Memory B cell (primary cell): ENCODE results near the gene HSPA9.

Experiments
- ATAC-seq: fragments of 150-1000 bp; cut with Tn5 transposase; 2 replicates; pipeline ENCODE4 v1.10.0; 2021; ENCODE audit warnings: low read depth, mild to moderate bottlenecking, moderate library complexity
- DNase-seq, 2 donors: peaks; one replicate each; pipeline ENCODE4 v3.0.0; 2022; ENCODE audit warnings: low spot score in 2 of 2
- H3K27ac Mint-ChIP-seq: one replicate; pipeline ENCODE4 v1.8.0; 2022; ENCODE audit warnings: mild to moderate bottlenecking, moderate library complexity, mixed read lengths
- H3K27me3 Mint-ChIP-seq: one replicate; pipeline ENCODE4 v1.8.0; 2022; ENCODE audit warnings: mixed read lengths
- H3K36me3 Mint-ChIP-seq: one replicate; pipeline ENCODE4 v1.8.0; 2022; ENCODE audit warnings: mild to moderate bottlenecking, mixed read lengths
- H3K4me1 Mint-ChIP-seq: one replicate; pipeline ENCODE4 v1.8.0; 2022; ENCODE audit warnings: mixed read lengths
- H3K4me3 Mint-ChIP-seq: one replicate; pipeline ENCODE4 v1.8.0; 2022; ENCODE audit warnings: mild to moderate bottlenecking, moderate library complexity, mixed read lengths
- H3K9me3 Mint-ChIP-seq: one replicate; pipeline ENCODE4 v1.8.0; 2022; ENCODE audit warnings: mixed read lengths

HSPA9 gene

DNA sequence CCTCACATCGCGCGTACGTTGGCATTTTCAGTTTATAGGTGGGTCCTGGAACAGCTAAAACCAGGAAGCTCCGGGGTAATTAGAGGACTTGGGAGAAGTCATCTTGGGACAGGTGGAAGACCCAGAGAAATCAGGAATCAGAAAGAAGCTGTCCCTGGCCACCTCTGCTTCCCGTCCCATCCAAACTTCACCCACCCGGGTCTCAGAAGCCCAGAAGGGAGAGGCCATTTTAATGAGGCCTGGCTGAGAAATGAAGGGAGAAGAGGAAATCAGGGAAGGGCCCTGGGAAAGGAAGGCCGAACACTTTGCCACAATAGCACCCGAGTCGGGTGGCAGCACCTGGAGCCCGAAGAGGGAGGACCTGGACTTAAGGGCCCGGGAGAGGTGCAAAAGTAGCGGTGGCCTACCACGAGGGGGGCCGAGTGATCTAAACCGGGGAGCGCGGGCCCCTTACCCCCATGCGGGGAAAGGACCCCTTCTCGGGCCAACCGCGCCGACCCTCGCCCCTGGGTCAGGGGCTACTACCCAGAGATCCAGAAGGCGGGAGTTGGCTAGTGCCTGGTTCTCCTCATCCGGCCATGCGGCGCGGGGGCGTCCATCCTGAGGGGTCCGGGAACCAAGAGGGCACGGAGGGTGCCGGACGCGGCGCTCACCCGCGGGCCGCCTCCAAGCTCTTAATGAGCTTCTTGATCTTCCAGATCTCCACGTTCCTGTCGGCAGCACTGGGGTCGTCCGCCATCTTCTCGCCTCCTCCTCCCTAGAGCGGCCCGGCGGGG lies 32.8 kb downstream of the HSPA9 start:
- no peak for DNase-seq
- peaks cover 2% of the 10 kb centered on the region for H3K36me3 Mint-ChIP-seq
- H3K27ac Mint-ChIP-seq, result peak overlapping the region; percentile 99
- H3K4me1 Mint-ChIP-seq, result peaks cover 43% of the 10 kb centered on the region
- H3K9me3 Mint-ChIP-seq, result no peaks in the 10 kb centered on the region
- peak overlapping the region; percentile 96 for H3K4me3 Mint-ChIP-seq
- no peak for ATAC-seq
- no peaks in the 10 kb centered on the region for H3K27me3 Mint-ChIP-seq

DNA sequence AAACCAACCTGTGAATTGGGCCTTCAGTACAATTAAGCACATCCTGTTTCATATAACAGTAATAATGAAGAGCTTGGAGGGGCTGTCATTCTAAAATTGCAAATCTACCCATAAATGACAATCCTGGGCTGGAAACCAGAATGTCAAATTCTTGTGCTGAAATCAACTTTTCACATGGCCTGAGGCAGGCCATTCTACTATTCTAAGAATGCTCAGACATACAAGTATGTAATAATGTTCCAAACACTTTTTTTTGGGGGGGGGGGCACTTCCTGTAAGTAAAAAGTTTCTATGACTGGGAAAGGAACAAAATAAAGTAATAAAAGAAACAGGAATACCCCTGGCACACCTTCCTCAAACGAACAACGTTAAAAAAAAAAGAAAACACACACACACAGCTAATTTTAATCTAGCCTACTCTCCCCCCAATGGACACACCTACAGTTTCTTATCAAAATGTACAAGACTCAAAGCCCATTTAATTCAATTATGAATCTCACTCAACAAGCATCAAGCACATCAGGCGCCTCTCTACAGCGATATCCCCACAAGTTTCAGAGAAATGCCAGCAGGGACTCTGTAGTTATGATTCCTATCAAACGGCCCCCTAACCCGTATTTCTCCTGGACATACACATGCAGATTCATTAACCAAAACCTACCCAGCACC lies 33.6 kb downstream of the HSPA9 start:
- Mint-ChIP-seq H3K9me3 (no peaks in the 10 kb centered on the region), H3K27me3 (no peaks in the 10 kb centered on the region), H3K4me3 (peak overlapping the region; percentile 96), H3K27ac (peak overlapping the region; percentile 99), H3K36me3 (peaks cover 2% of the 10 kb centered on the region), H3K4me1 (peaks cover 49% of the 10 kb centered on the region)
- DNase-seq (no peak), ATAC-seq (no peak)

DNA sequence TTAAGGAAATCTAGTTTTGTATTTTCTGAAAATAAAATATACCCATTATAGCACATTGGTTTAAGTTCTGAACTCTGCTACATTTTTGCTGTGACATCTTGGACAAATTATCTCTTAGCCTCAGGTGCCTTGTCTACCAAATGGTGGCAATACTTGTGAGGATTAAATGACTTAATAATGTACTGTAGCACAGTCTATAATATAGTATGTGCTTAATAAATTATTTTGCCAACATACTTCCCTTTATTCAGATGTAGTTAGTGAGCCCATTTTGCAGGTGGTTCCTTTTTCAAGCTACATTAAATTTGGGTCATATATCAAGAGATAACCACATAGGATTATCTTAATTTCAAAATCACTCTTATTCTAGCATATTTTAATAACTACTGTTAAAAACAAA lies 35.4 kb downstream of the HSPA9 start:
- ATAC-seq (no peak), DNase-seq (no peak)
- H3K4me1 Mint-ChIP-seq, result peaks cover 47% of the 10 kb centered on the region
- no peaks in the 10 kb centered on the region for H3K9me3 Mint-ChIP-seq
- no peaks in the 10 kb centered on the region for H3K27me3 Mint-ChIP-seq
- peak overlapping the region; percentile 28 for H3K27ac Mint-ChIP-seq
- H3K4me3 Mint-ChIP-seq, result no peak overlapping the region
- peaks cover 5% of the 10 kb centered on the region for H3K36me3 Mint-ChIP-seq

DNA sequence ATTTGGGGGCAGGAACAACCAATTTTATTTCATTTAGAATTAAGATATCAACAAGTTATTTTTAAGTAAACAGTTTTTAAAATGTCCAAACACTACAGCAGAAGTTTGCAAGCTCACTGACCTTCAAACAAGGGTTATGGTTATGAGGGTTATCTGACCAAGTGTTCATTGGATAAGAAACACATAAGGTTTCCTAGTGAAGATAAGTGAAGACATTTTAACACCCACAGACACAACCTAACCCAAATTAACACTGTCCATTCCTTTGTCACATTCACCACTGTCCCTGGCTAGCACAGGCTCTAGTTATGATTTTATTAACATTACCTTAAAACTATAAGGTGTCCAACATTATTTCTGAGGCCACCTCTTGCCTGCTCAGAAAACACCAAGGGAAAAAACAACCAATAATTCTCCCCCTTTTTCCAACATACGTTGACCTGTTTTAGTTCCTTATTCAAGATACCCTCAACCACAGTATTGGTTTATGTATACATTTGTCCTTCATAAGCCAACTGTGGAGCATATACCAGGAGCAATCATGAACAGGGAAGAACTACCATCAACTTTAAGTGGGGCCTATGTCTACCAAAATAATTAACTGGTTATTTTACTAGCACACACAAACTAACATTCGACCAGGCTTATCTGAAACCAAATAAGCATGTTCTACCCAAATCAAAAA lies 36.1 kb downstream of the HSPA9 start:
- peaks cover 6% of the 10 kb centered on the region for H3K36me3 Mint-ChIP-seq
- H3K4me3 Mint-ChIP-seq, result no peak overlapping the region
- DNase-seq, result no peak
- ATAC-seq, result no peak
- peak overlapping the region; percentile 28 for H3K27ac Mint-ChIP-seq
- peaks cover 40% of the 10 kb centered on the region for H3K4me1 Mint-ChIP-seq
- H3K9me3 Mint-ChIP-seq, result no peaks in the 10 kb centered on the region
- no peaks in the 10 kb centered on the region for H3K27me3 Mint-ChIP-seq

DNA sequence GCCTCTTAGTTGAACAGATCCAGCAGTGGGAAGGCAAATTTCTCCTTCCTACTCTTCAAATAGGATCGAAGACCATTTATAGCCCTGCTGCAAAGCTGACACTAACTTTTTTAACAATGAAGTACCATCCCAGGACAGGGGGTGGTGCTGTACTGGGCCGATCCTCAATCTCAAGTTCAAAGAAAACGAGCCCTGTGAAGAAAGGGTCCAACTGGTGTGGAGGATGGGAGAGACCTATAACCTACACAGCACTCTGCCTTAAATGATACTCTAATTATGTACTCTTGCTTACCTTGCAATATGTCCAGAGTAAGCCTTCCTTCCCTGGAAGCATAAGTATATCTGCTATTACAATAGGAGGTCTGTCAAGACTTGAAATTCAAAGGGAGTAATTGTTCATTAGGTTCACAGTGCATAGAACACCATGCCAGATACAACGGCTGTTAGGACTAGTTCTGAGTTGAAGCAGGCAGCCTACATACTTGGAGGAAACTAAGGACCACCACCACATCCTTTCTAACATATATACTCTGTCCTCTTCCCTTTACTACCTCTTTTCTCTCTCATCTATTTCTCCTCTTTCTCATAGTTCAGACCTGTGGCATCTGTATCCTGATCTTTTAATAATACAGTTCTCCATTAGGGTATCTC lies 38.4 kb downstream of the HSPA9 start:
- peak overlapping the region; percentile 33 for H3K27ac Mint-ChIP-seq
- ATAC-seq (peak; percentile 63), DNase-seq (no peak)
- no peaks in the 10 kb centered on the region for H3K27me3 Mint-ChIP-seq
- H3K4me1 Mint-ChIP-seq, result peaks cover 34% of the 10 kb centered on the region
- H3K4me3 Mint-ChIP-seq, result no peak overlapping the region
- H3K9me3 Mint-ChIP-seq, result no peaks in the 10 kb centered on the region
- H3K36me3 Mint-ChIP-seq, result peaks cover 12% of the 10 kb centered on the region

DNA sequence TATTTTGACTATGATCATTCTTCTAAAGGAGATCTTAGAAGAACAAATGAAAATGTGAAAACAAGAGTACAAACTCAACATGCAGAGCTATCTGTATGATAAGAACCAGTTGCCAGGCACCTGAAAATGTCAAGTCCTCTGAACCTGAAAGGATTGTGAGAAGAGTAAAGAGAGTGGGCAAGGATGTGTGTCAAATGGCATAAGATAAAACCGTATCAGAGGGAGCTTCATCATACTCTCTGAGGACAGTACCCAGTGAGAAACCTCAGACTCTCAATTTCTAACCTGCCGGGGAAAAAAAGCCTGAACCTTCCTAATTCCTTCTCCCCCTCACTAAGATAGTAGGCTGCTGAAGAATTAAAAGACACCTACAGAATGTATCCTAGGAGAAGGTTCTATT lies 39.0 kb downstream of the HSPA9 start:
- H3K4me1 Mint-ChIP-seq, result peaks cover 36% of the 10 kb centered on the region
- no peaks in the 10 kb centered on the region for H3K9me3 Mint-ChIP-seq
- peaks cover 12% of the 10 kb centered on the region for H3K36me3 Mint-ChIP-seq
- H3K27ac Mint-ChIP-seq, result peak overlapping the region; percentile 24
- H3K4me3 Mint-ChIP-seq, result no peak overlapping the region
- H3K27me3 Mint-ChIP-seq, result no peaks in the 10 kb centered on the region
- ATAC-seq (no peak), DNase-seq (no peak)

DNA sequence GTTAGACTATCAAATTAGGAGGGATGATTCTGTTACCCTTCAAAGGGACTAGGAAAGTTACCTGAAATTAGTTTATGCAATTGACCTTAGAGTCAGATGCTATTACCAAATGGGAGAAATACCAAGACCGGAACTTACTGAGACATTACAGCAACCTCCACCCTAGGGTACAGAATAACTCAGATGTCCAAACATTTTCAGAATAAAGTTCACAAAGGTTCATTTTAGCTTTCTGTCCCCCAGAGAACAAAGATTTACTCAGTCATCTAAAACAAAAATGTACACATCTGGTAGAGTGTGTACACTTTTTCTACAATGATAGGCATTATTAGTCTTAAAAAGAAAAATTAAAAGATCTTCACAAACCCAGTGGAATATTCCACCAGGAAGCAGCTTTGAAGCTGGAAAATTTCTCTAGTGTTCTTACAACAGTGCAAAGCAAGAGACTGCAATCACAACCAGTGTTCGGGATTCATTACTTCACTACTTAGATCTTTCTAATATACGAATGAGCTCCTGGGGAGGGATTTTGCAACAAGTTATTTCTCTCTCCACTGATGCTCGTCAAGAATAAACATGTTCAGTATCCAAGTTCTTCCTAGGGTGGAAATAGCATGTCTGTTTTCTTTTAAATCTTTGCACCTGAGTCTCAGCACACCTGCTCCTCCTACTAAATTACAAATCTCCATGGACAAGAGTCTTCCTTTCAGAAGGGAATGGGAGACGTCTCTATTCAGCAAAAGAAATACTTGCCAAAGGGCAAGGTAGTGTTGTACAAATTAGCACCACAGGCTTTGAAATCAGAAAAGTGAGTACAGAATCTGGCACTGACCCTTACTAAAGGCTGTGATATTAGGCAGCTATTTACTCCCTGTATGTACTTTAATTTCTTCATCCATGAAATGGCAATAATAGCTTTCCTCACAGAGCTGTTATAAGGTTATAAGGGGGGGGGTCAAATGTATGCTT lies 40.9 kb downstream of the HSPA9 start:
- ATAC-seq (no peak), DNase-seq (no peak)
- Mint-ChIP-seq H3K4me3 (no peak overlapping the region), H3K27ac (no peak overlapping the region), H3K27me3 (no peaks in the 10 kb centered on the region), H3K9me3 (no peaks in the 10 kb centered on the region), H3K36me3 (peaks cover 13% of the 10 kb centered on the region), H3K4me1 (peaks cover 28% of the 10 kb centered on the region)

DNA sequence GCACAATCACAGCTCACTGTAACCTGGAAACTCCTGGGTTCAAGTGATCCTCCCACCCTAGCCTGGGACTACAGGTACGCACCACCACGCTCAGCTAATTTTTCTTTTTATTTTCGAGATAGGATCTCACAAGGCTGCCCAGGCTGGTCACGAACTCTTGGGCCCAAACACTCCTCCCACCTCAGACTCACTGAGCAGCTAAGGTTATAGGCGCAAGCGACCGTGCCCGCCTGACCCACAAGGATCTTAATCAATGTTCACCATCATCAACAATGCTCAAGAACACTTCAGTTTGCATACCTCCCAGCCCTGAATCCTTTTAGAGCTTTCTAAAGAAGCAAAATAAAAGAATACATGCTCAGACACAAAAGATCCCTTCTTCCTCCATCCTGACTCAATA lies 45.4 kb downstream of the HSPA9 start:
- DNase-seq, result no peak
- H3K36me3 Mint-ChIP-seq, result peaks cover 14% of the 10 kb centered on the region
- ATAC-seq, result no peak
- H3K4me1 Mint-ChIP-seq, result peaks cover 21% of the 10 kb centered on the region
- no peaks in the 10 kb centered on the region for H3K27me3 Mint-ChIP-seq
- no peak overlapping the region for H3K4me3 Mint-ChIP-seq
- H3K27ac Mint-ChIP-seq, result no peak overlapping the region
- H3K9me3 Mint-ChIP-seq, result no peaks in the 10 kb centered on the region

DNA sequence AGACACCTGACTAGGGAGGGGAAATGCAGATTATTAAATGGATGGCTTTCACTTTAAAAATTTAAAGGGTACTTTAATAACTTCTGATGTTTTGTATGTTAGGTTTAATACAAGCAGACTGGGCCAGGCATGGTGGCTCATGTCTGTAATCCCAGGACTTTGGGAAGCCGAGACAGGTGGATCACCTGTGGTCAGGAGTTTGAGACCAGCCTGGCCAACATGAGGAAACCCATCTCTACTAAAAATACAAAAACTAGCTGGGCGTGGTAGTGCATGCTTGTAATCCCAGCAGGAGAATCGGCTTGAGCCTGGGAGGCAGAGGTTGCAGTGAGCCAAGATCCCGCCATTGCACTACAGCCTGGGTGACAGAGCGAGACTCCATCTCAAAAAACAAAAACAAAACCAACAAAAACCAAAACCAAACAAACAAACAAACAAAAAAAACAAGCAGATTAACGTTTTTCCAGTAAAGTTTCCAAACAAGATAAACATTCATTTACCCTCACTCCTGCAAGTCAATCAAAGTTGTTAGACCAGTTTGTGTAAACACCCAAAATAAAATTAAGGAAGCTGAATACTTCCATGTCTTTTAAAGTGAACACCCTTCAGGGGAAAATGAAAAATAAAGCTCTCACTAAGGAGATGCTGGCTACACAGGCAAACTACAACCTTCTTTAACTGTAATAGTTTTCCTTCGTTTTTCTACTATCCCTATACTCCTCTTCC lies 46.3 kb downstream of the HSPA9 start:
- H3K27ac Mint-ChIP-seq, result peak overlapping the region; percentile 50
- ATAC-seq (no peak), DNase-seq (no peak)
- H3K9me3 Mint-ChIP-seq, result no peaks in the 10 kb centered on the region
- peaks cover 12% of the 10 kb centered on the region for H3K36me3 Mint-ChIP-seq
- no peak overlapping the region for H3K4me3 Mint-ChIP-seq
- no peaks in the 10 kb centered on the region for H3K27me3 Mint-ChIP-seq
- peaks cover 21% of the 10 kb centered on the region for H3K4me1 Mint-ChIP-seq

DNA sequence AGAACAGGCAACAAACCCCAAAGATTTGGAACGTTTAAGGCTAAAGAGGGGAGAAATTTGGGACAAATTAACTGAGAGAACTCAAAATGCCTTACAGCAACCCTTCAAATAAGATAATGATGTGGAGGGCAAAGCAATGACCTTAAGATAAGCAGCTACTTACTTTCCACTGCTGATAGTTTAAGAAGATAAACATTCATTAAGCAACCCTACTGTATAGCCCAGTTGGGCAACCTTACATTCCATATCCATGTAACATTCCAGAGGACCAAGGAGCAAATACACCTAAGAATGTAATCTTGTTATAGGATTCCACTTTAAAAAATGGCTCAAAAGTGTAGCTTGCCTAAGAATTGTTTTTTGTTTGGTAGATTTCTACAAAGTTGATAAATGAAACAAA lies 47.0 kb downstream of the HSPA9 start:
- DNase-seq (no peak), ATAC-seq (no peak)
- Mint-ChIP-seq H3K9me3 (no peaks in the 10 kb centered on the region), H3K36me3 (peaks cover 11% of the 10 kb centered on the region), H3K4me1 (peaks cover 24% of the 10 kb centered on the region), H3K27me3 (no peaks in the 10 kb centered on the region), H3K27ac (no peak overlapping the region), H3K4me3 (no peak overlapping the region)

DNA sequence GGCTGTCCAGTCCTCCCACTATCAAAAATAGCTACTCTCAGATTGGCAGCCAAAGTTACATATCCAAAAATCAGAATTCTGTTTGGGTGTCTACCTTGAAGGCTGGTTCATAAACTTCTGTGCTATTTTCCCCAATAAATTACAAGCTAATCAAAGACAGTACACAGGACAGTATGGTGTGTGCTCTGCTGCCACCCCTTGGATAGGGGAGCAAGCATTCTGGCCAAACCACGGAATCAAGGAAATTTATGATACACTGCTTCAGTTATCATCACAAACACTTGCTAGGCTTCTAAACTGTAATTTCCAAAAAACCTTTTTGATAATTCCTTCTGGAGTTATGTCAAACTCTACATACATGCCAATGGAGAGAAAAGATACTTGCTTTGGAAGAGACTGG lies 48.0 kb downstream of the HSPA9 start:
- ATAC-seq (no peak), DNase-seq (no peak)
- Mint-ChIP-seq H3K4me1 (peaks cover 28% of the 10 kb centered on the region), H3K36me3 (peaks cover 10% of the 10 kb centered on the region), H3K27me3 (no peaks in the 10 kb centered on the region), H3K4me3 (no peak overlapping the region), H3K27ac (no peak overlapping the region), H3K9me3 (no peaks in the 10 kb centered on the region)

DNA sequence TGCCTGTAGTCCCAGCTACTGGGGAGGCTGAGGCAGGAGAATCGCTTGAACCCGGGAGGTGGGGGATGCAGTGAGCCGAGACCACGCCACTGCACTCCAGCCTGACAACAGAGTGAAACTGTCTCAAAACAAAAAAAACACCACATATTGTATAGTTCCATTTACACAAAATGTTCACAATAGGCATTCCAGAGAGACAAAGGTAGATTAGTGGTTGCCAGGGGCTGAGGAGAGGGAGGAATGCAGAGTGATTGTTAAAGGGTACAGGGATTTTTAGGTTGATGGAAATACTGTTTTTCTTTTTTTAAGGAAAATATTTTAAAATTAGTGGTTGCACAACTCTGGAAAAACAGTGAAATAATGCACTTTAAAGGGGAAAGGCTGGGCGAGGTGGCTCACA lies 51.8 kb downstream of the HSPA9 start:
- H3K36me3 Mint-ChIP-seq, result peaks cover 12% of the 10 kb centered on the region
- H3K27ac Mint-ChIP-seq, result no peak overlapping the region
- no peaks in the 10 kb centered on the region for H3K9me3 Mint-ChIP-seq
- H3K27me3 Mint-ChIP-seq, result no peaks in the 10 kb centered on the region
- no peak for ATAC-seq
- H3K4me3 Mint-ChIP-seq, result no peak overlapping the region
- peaks cover 28% of the 10 kb centered on the region for H3K4me1 Mint-ChIP-seq
- DNase-seq, result no peak

DNA sequence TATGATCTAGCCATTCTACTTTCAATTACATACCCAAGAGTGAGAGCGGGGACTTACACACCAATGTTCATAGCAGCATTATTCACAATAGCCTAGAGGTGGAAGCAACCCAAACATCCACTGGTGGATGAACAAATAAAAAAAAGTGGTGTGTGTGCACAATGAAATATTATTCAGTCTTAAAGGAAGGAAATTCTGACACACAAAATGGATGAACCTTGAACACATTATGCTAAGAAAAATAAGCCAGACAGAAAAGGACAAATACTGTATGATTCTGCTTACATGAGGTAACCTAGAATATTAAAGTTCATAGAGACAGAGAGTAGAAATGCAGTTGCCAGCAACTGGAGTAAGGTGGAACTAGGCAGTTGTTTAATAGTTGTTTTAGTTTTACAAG lies 54.2 kb downstream of the HSPA9 start:
- ATAC-seq (no peak), DNase-seq (no peak)
- Mint-ChIP-seq H3K27ac (no peak overlapping the region), H3K36me3 (peaks cover 20% of the 10 kb centered on the region), H3K27me3 (no peaks in the 10 kb centered on the region), H3K4me3 (no peak overlapping the region), H3K4me1 (peaks cover 22% of the 10 kb centered on the region), H3K9me3 (no peaks in the 10 kb centered on the region)
